SK-N-SH (cell line): Measurements from ENCODE around the gene BLOC1S6.

Experiments
- EP300 ChIP-seq, 2 experiments: IDR thresholded peaks; 2 replicates each; pipeline versions ENCODE4 v1.4.0 to v1.6.1; 2012; ENCODE audit warnings: borderline replicate concordance in 1 of 2, low read depth in 1 of 2, low read length in 1 of 2
- GATA2 ChIP-seq: sonication (generic); formaldehyde crosslinking; IDR thresholded peaks from 2 replicates; pipeline ENCODE4 v1.5.0; 2020; ENCODE audit warnings: mild to moderate bottlenecking, missing genetic modification reagents
- JUND ChIP-seq: IDR thresholded peaks from 2 replicates; pipeline ENCODE4 v1.4.0; 2012
- NFIC ChIP-seq: IDR thresholded peaks from 2 replicates; pipeline ENCODE4 v1.4.0; 2012; ENCODE audit warnings: borderline replicate concordance
- POLR2AphosphoS5 ChIP-seq: IDR thresholded peaks from 2 replicates; pipeline ENCODE4 v1.6.1; 2012; ENCODE audit warnings: low read depth, low read length
- RAD21 ChIP-seq: IDR thresholded peaks from 2 replicates; pipeline ENCODE4 v1.6.1; 2012; ENCODE audit warnings: mild to moderate bottlenecking, low read length
- REST ChIP-seq: IDR thresholded peaks from 2 replicates; pipeline ENCODE4 v1.6.1; 2012; ENCODE audit warnings: mild to moderate bottlenecking, low read depth, low read length, moderate library complexity
- SMC3 ChIP-seq: IDR thresholded peaks from 2 replicates; pipeline ENCODE4 v1.6.1; 2012; ENCODE audit warnings: low read depth, low read length, improper control_type of control experiment
- USF1 ChIP-seq: IDR thresholded peaks from 2 replicates; pipeline ENCODE4 v1.4.0; 2012; ENCODE audit warnings: low read depth, borderline replicate concordance
- TF ChIP-seq, protein P1 (sequence below): fragments of 200-600 bp; sonication (generic); IDR thresholded peaks from 2 replicates; pipeline ENCODE4 v1.6.1; 2017; ENCODE audit warnings: antibody characterized with exemption, mild to moderate bottlenecking, moderate library complexity

GRCh38 chr15:45637552-45638033 is 50.4 kb downstream of the BLOC1S6 start:
- TF ChIP-seq REST, result no peak
- TF ChIP-seq EP300 (IDR thresholded peaks at IDR 0.05; ENCODE audit: borderline replicate concordance in 1 of 2, low read depth in 1 of 2, low read length in 1 of 2), result no peak
- TF ChIP-seq, protein P1, sequence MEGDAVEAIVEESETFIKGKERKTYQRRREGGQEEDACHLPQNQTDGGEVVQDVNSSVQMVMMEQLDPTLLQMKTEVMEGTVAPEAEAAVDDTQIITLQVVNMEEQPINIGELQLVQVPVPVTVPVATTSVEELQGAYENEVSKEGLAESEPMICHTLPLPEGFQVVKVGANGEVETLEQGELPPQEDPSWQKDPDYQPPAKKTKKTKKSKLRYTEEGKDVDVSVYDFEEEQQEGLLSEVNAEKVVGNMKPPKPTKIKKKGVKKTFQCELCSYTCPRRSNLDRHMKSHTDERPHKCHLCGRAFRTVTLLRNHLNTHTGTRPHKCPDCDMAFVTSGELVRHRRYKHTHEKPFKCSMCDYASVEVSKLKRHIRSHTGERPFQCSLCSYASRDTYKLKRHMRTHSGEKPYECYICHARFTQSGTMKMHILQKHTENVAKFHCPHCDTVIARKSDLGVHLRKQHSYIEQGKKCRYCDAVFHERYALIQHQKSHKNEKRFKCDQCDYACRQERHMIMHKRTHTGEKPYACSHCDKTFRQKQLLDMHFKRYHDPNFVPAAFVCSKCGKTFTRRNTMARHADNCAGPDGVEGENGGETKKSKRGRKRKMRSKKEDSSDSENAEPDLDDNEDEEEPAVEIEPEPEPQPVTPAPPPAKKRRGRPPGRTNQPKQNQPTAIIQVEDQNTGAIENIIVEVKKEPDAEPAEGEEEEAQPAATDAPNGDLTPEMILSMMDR, result no peak
- TF ChIP-seq POLR2AphosphoS5, result no peak
- TF ChIP-seq SMC3, result no peak
- no peak for TF ChIP-seq RAD21
- TF ChIP-seq JUND, result no peak
- TF ChIP-seq USF1, result no peak
- TF ChIP-seq GATA2, result no peak
- peak; percentile 34; the same call in 1 of the 2 replicates for TF ChIP-seq NFIC
